Measurements from ENCODE around the gene PTPRD. TPM values are rescaled to one million over a fixed set of nuclear protein-coding genes. Genes with fewer than 3 reads are reported as not detected.

Gene PTPRD
- total RNA-seq, 1 donor from 2014 or later, result 75.7 TPM

DNA sequence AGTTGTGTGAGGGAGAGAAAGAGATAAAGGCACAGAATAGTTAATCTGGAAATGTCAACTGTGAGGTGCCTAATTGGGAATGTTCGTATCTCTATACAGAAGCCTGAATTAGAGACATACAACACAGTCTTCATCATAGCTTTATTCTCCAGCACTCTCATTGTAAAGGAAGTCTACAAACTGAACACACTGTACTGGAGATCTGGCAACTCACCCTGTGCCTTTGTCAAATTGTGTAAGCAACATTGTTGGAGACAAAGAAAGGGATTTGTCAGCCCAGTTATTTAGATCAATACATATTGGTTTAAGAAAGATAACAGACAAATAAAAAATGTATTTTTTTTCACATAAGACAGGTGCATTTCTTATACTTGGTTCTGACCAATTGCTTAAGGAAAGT lies 1980.3 kb downstream of the PTPRD start:
- Histone ChIP-seq H3K36me3 (ENCODE audit: control insufficient read depth in 3 of 3, insufficient read depth in 3 of 3, low read length in 3 of 3) (no peaks in the 10 kb centered on the region), H3K9me3 (ENCODE audit: control insufficient read depth in 3 of 3, low read length in 3 of 3) (no peaks in the 10 kb centered on the region), H3K4me1 (ENCODE audit: control insufficient read depth in 3 of 3, insufficient read depth in 3 of 3, low read length in 3 of 3) (peaks cover 0 to 6% (median 5%) of the 10 kb centered on the region in 3 donors), H3K9ac (ENCODE audit: low read depth in 1 of 3, low read length in 3 of 3) (no peak overlapping the region), H3K4me3 (ENCODE audit: low read length in 3 of 3) (no peak overlapping the region), H3K27me3 (ENCODE audit: control insufficient read depth in 3 of 3, insufficient read depth in 3 of 3, low read length in 3 of 3) (no peaks in the 10 kb centered on the region), H3K27ac (ENCODE audit: low read depth, low read length) (no peak overlapping the region)

DNA sequence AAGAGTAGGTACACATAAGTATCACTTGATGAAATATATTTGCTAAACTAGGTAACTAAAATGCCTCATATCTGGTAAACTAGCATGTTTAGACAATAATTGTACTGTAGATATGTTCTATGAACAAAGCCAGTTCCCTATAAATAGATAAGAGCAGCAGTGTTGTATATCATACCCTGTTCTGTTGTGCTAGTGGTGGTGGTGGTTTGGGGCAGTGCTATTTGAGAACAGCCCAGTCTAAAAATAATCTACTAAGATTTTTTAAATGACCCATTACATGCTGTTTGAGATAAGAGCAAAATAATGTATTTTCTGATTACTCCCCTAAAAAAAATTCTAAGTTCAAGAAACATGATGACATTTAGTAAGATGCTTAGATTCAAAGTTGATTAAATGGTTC lies 1984.0 kb downstream of the PTPRD start:
- H3K27me3 ChIP-seq (ENCODE audit: control insufficient read depth in 3 of 3, insufficient read depth in 3 of 3, low read length in 3 of 3), result no peaks in the 10 kb centered on the region
- no peak overlapping the region for H3K9ac ChIP-seq (ENCODE audit: low read depth in 1 of 3, low read length in 3 of 3)
- H3K4me1 ChIP-seq (ENCODE audit: control insufficient read depth in 3 of 3, insufficient read depth in 3 of 3, low read length in 3 of 3), result peaks cover 0 to 6% (median 5%) of the 10 kb centered on the region in 3 donors
- peak overlapping the region; percentile 49 for H3K27ac ChIP-seq (ENCODE audit: low read depth, low read length)
- no peaks in the 10 kb centered on the region for H3K36me3 ChIP-seq (ENCODE audit: control insufficient read depth in 3 of 3, insufficient read depth in 3 of 3, low read length in 3 of 3)
- H3K4me3 ChIP-seq (ENCODE audit: low read length in 3 of 3), result no peak overlapping the region
- no peaks in the 10 kb centered on the region for H3K9me3 ChIP-seq (ENCODE audit: control insufficient read depth in 3 of 3, low read length in 3 of 3)

DNA sequence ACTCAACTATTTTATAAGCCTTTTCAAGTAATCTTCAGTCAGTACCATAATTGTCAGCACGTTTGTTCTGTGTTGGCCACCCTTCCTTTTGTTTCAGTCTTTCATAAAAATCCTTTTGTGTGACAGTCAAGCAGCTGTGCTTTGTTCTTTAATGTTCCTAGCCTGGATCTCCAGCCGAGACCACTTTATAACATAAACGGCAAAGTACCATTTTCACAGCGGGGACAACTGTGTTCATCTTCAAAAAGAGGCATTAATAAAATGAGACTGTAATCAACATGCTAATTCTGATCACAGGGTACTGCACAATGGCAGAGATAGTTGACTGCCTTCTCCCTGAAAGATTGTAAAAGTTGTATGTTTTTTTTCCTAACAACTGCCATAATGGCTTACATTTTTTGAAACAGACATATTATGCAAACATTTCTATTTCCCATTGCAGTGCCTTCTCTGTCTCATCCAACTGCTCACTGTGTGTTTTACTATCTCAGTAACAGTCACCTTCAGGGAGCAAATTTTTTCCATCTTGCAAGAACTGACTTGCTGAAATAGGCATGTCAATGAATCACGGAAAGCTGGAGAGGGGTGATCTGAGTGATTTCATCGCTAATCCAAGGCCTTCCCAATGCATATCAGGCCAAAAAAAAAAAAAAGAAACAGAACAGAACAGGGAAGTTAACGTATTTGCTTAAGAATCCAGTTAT lies 1984.7 kb downstream of the PTPRD start:
- H3K27me3 ChIP-seq (ENCODE audit: control insufficient read depth in 3 of 3, insufficient read depth in 3 of 3, low read length in 3 of 3), result no peaks in the 10 kb centered on the region
- peak overlapping the region; percentile 49 for H3K27ac ChIP-seq (ENCODE audit: low read depth, low read length)
- peaks cover 0 to 6% (median 5%) of the 10 kb centered on the region in 3 donors for H3K4me1 ChIP-seq (ENCODE audit: control insufficient read depth in 3 of 3, insufficient read depth in 3 of 3, low read length in 3 of 3)
- H3K4me3 ChIP-seq (ENCODE audit: low read length in 3 of 3), result peak overlapping the region in 1 of 3 donors; percentile 11
- H3K9ac ChIP-seq (ENCODE audit: low read depth in 1 of 3, low read length in 3 of 3), result no peak overlapping the region
- no peaks in the 10 kb centered on the region for H3K36me3 ChIP-seq (ENCODE audit: control insufficient read depth in 3 of 3, insufficient read depth in 3 of 3, low read length in 3 of 3)
- no peaks in the 10 kb centered on the region for H3K9me3 ChIP-seq (ENCODE audit: control insufficient read depth in 3 of 3, low read length in 3 of 3)

DNA sequence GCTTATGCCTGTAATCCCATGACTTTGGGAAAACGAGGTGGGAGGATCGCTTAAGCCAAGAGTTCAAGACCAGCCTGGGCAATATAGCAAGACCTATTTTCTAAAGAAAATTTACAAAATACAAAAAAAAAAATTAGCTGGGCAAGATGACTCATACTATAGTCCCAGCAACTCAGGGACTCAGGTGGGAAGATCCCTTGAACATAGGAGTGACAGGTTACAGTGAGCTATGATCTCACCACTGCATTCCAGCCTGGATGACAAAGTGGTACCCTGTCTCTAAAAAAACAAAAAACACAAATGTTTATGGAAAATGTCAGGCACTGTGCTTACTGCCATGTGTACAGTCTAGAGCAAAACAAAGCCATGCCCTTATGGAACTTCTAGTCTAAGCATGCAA lies 1989.9 kb downstream of the PTPRD start:
- Histone ChIP-seq H3K9me3 (ENCODE audit: control insufficient read depth in 3 of 3, low read length in 3 of 3) (no peaks in the 10 kb centered on the region), H3K36me3 (ENCODE audit: control insufficient read depth in 3 of 3, insufficient read depth in 3 of 3, low read length in 3 of 3) (no peaks in the 10 kb centered on the region), H3K27ac (ENCODE audit: low read depth, low read length) (no peak overlapping the region), H3K9ac (ENCODE audit: low read depth in 1 of 3, low read length in 3 of 3) (no peak overlapping the region), H3K4me3 (ENCODE audit: low read length in 3 of 3) (no peak overlapping the region), H3K27me3 (ENCODE audit: control insufficient read depth in 3 of 3, insufficient read depth in 3 of 3, low read length in 3 of 3) (no peaks in the 10 kb centered on the region), H3K4me1 (ENCODE audit: control insufficient read depth in 3 of 3, insufficient read depth in 3 of 3, low read length in 3 of 3) (no peaks in the 10 kb centered on the region)

DNA sequence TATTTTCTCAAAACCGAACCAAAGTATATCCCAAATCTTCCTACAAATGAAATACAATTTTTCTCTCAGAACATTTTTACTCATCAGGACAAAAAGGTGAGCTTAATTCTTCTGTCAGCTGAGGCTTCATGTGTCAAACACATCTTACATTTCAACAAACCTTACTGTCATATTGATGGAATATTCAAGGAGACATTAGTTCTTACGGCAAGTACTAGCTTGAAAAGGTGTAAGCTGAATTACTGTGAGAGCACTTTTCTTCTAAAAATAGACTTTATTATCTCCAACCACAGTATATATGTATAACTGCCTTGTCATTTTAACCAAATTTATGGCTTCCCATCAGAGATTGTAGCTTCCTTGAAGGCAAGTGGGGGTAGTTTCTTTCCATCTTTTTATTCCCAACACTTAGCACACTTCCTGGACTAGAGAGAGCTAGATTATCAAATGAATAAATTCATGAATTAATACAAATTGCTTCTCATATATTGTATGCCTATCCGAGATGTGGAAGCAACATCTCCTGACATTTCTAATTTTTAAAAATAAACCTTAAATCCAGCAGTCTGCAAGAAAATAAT lies 1990.5 kb downstream of the PTPRD start:
- Histone ChIP-seq H3K4me1 (ENCODE audit: control insufficient read depth in 3 of 3, insufficient read depth in 3 of 3, low read length in 3 of 3) (no peaks in the 10 kb centered on the region), H3K36me3 (ENCODE audit: control insufficient read depth in 3 of 3, insufficient read depth in 3 of 3, low read length in 3 of 3) (no peaks in the 10 kb centered on the region), H3K4me3 (ENCODE audit: low read length in 3 of 3) (no peak overlapping the region), H3K27me3 (ENCODE audit: control insufficient read depth in 3 of 3, insufficient read depth in 3 of 3, low read length in 3 of 3) (no peaks in the 10 kb centered on the region), H3K9ac (ENCODE audit: low read depth in 1 of 3, low read length in 3 of 3) (no peak overlapping the region), H3K9me3 (ENCODE audit: control insufficient read depth in 3 of 3, low read length in 3 of 3) (no peaks in the 10 kb centered on the region), H3K27ac (ENCODE audit: low read depth, low read length) (no peak overlapping the region)

DNA sequence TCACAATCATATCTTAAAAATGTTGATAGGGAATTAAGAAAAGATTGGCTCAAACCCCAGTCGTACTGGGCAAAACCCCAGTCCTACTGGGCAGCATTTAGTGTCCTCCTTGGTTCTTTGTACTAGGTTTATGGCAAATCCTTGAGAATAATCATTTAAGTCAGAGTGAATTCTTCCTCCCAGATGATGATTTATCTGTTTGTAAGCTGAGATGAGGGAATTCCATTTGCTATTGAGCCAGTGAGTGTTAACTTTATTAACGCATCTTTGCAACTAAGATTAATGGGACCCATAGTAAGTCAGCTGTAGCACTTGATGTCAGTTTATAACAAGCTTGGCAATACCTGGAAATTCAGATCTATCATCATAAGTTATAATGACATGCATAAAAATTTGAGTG lies 1991.4 kb downstream of the PTPRD start:
- no peaks in the 10 kb centered on the region for H3K9me3 ChIP-seq (ENCODE audit: control insufficient read depth in 3 of 3, low read length in 3 of 3)
- no peak overlapping the region for H3K9ac ChIP-seq (ENCODE audit: low read depth in 1 of 3, low read length in 3 of 3)

DNA sequence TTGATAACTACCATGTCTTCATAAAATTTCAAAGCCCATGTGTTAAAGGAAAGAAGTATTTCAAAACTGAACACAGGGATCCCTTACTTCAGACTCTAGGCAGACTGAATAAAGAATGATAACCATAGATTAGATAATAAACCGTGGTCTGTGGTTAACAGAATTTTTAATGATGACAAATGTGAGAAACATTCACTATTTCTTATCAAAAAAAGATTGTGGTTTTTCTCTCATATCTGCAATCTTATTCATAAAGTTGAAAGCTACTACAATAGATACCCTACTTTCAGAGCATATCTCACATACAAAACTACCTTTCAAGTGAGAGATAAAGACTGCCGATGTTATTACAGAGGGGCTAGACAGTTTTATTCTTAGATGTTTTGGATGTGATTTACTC lies 1996.4 kb downstream of the PTPRD start:
- H3K27ac ChIP-seq (ENCODE audit: low read depth, low read length), result no peak overlapping the region
- H3K4me3 ChIP-seq (ENCODE audit: low read length in 3 of 3), result no peak overlapping the region

More for the DNA sequence above, 1991.4 kb downstream of the PTPRD start:
- Histone ChIP-seq H3K36me3 (ENCODE audit: control insufficient read depth in 3 of 3, insufficient read depth in 3 of 3, low read length in 3 of 3) (no peaks in the 10 kb centered on the region), H3K4me3 (ENCODE audit: low read length in 3 of 3) (no peak overlapping the region), H3K27ac (ENCODE audit: low read depth, low read length) (no peak overlapping the region), H3K4me1 (ENCODE audit: control insufficient read depth in 3 of 3, insufficient read depth in 3 of 3, low read length in 3 of 3) (no peaks in the 10 kb centered on the region), H3K27me3 (ENCODE audit: control insufficient read depth in 3 of 3, insufficient read depth in 3 of 3, low read length in 3 of 3) (no peaks in the 10 kb centered on the region)

DNA sequence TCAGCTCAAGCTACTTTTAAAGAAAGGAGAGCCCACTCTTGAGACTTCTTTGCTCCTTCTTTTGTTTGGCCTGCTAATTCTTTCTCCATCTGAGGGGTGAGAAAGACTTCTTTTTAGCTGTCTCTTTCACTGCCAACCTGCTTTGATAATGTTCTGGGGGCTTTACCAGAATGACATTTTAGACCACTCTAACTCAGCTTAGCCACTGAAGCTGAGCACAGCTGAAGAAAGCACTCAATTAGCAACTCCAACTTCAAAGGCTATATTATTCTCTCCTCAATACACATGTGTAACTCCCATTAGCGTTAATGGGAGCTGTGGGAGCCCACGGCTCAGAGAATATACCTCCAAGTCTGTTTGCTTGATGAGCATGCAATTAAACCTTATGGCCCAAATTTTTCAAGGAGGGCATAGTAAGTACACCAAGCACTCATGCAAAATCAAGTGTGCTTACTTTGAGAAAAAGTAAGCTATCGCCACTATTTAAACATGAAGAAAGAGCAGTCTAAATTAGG lies 1997.8 kb downstream of the PTPRD start:
- H3K27ac ChIP-seq (ENCODE audit: low read depth, low read length), result no peak overlapping the region
- no peak overlapping the region for H3K9ac ChIP-seq (ENCODE audit: low read depth in 1 of 3, low read length in 3 of 3)
- no peaks in the 10 kb centered on the region for H3K36me3 ChIP-seq (ENCODE audit: control insufficient read depth in 3 of 3, insufficient read depth in 3 of 3, low read length in 3 of 3)
- no peak overlapping the region for H3K4me3 ChIP-seq (ENCODE audit: low read length in 3 of 3)
- H3K27me3 ChIP-seq (ENCODE audit: control insufficient read depth in 3 of 3, insufficient read depth in 3 of 3, low read length in 3 of 3), result no peaks in the 10 kb centered on the region
- peaks cover 0 to 3% (median 0%) of the 10 kb centered on the region in 3 donors for H3K4me1 ChIP-seq (ENCODE audit: control insufficient read depth in 3 of 3, insufficient read depth in 3 of 3, low read length in 3 of 3)
- no peaks in the 10 kb centered on the region for H3K9me3 ChIP-seq (ENCODE audit: control insufficient read depth in 3 of 3, low read length in 3 of 3)

More for the DNA sequence above, 1996.4 kb downstream of the PTPRD start:
- no peaks in the 10 kb centered on the region for H3K36me3 ChIP-seq (ENCODE audit: control insufficient read depth in 3 of 3, insufficient read depth in 3 of 3, low read length in 3 of 3)
- H3K4me1 ChIP-seq (ENCODE audit: control insufficient read depth in 3 of 3, insufficient read depth in 3 of 3, low read length in 3 of 3), result peaks cover 0 to 3% (median 0%) of the 10 kb centered on the region in 3 donors
- no peak overlapping the region for H3K9ac ChIP-seq (ENCODE audit: low read depth in 1 of 3, low read length in 3 of 3)
- H3K9me3 ChIP-seq (ENCODE audit: control insufficient read depth in 3 of 3, low read length in 3 of 3), result no peaks in the 10 kb centered on the region
- H3K27me3 ChIP-seq (ENCODE audit: control insufficient read depth in 3 of 3, insufficient read depth in 3 of 3, low read length in 3 of 3), result no peaks in the 10 kb centered on the region

DNA sequence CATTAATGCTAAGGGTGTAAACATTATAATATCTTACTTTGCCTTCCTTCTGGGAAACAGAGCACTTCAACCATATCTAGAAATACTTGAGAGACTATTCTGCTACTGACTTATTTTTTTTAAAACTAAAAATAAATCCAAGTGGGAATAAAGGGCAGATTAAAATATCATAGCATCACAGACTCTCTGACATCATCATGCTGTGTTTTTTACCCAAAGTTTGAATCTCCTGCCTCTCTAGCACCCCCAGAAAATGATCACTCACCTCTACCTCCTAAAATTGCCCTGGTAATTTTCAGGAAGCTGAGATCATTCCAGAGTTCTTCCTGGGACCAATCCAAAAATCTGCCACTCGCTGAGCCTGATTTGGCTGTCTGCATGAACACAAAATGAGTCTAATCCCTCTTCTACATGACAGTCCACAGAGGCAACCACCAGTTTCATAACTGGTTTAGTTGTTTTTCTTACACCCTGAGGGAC lies 1999.4 kb downstream of the PTPRD start:
- Histone ChIP-seq H3K36me3 (ENCODE audit: control insufficient read depth in 3 of 3, insufficient read depth in 3 of 3, low read length in 3 of 3) (no peaks in the 10 kb centered on the region), H3K4me1 (ENCODE audit: control insufficient read depth in 3 of 3, insufficient read depth in 3 of 3, low read length in 3 of 3) (peaks cover 0 to 3% (median 0%) of the 10 kb centered on the region in 3 donors), H3K4me3 (ENCODE audit: low read length in 3 of 3) (no peak overlapping the region), H3K27ac (ENCODE audit: low read depth, low read length) (no peak overlapping the region), H3K9me3 (ENCODE audit: control insufficient read depth in 3 of 3, low read length in 3 of 3) (no peaks in the 10 kb centered on the region), H3K9ac (ENCODE audit: low read depth in 1 of 3, low read length in 3 of 3) (no peak overlapping the region), H3K27me3 (ENCODE audit: control insufficient read depth in 3 of 3, insufficient read depth in 3 of 3, low read length in 3 of 3) (no peaks in the 10 kb centered on the region)

DNA sequence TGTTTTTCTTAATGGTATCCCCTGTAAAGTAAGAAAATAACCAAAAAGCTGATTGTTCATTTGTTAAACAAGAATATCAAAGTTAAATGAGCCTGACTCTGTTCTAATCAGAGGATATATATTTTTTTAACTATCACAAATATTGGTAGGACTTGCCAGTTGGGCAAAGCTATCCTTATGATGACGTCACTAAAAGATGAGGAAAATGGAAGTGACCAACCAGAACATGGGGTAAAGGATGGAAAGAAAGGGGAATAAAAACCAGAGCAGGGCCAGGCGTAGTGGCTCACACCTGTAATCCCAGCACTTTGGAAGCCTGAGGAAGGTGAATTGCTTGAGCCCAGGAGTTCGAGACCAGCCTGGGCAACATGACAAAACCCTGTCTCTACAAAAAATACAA lies 2001.6 kb downstream of the PTPRD start:
- Histone ChIP-seq H3K4me3 (ENCODE audit: low read length in 3 of 3) (no peak overlapping the region), H3K9me3 (ENCODE audit: control insufficient read depth in 3 of 3, low read length in 3 of 3) (no peaks in the 10 kb centered on the region), H3K27me3 (ENCODE audit: control insufficient read depth in 3 of 3, insufficient read depth in 3 of 3, low read length in 3 of 3) (no peaks in the 10 kb centered on the region), H3K9ac (ENCODE audit: low read depth in 1 of 3, low read length in 3 of 3) (no peak overlapping the region), H3K4me1 (ENCODE audit: control insufficient read depth in 3 of 3, insufficient read depth in 3 of 3, low read length in 3 of 3) (peaks cover 0 to 3% (median 0%) of the 10 kb centered on the region in 3 donors), H3K27ac (ENCODE audit: low read depth, low read length) (no peak overlapping the region), H3K36me3 (ENCODE audit: control insufficient read depth in 3 of 3, insufficient read depth in 3 of 3, low read length in 3 of 3) (no peaks in the 10 kb centered on the region)
